AG09309 (cell line): ENCODE results near the gene TBC1D10B.

ENCODE experiments used
- DNase-seq: peaks from one replicate; pipeline ENCODE4 v3.0.0-alpha.2; 2010; ENCODE audit warnings: low read depth
- H3K4me3 ChIP-seq: 2 replicates; pipeline ENCODE4 v1.5.1; 2011; ENCODE audit warnings: mild to moderate bottlenecking, low read depth, low read length, moderate library complexity; ENCODE audit not compliant: control insufficient read depth
- CTCF ChIP-seq: IDR thresholded peaks from 2 replicates; pipeline ENCODE4 v1.5.1; 2011; ENCODE audit warnings: mild to moderate bottlenecking, low read depth, low read length, inconsistent platforms; ENCODE audit not compliant: insufficient read depth, control insufficient read depth; ENCODE audit errors: missing control alignments

TBC1D10B gene

GRCh38 chr16:30414159-30414558, 43.9 kb upstream of the TBC1D10B start:
- no peak for TF ChIP-seq CTCF
- DNase-seq = no peak
- no peak overlapping the region for H3K4me3 ChIP-seq

- DNase-seq = no peak
- H3K4me3 ChIP-seq = no peak overlapping the region
- no peak for TF ChIP-seq CTCF
These were observed 43.0 kb upstream of the TBC1D10B start for GRCh38 chr16:30413112-30413806.

GRCh38 chr16:30409125-30410060, 39.1 kb upstream of the TBC1D10B start:
- no peak overlapping the region for H3K4me3 ChIP-seq
- TF ChIP-seq CTCF = peak; percentile 99
- no peak for DNase-seq

- TF ChIP-seq CTCF = no peak
- DNase-seq = no peak
- peak overlapping the region; percentile 43 for H3K4me3 ChIP-seq
These were observed 37.7 kb upstream of the TBC1D10B start for GRCh38 chr16:30407804-30408534.

- peak within 1 kb of the TSS; percentile 43 for H3K4me3 ChIP-seq
- DNase-seq = no peak
- no peak for TF ChIP-seq CTCF
These were observed 37.0 kb upstream of the TBC1D10B start, which contains the start of gene ZNF771 for GRCh38 chr16:30407102-30407803. Gene ZNF771, plus strand, starts transcription at chr16:30407606. Its CDS starts 448 bp downstream, at chr16:30408054.

GRCh38 chr16:30406795-30407101, 36.5 kb upstream of the TBC1D10B start:
- H3K4me3 ChIP-seq = peak overlapping the region; percentile 43
- DNase-seq = no peak
- TF ChIP-seq CTCF = no peak
